Fibroblast of villous mesenchyme (primary cell): Measurements from ENCODE around the gene OR5T1. TPM values are rescaled to one million over a fixed set of nuclear protein-coding genes. Genes with fewer than 3 reads are reported as not detected.

Experiments
- DNase-seq: peaks from one replicate; pipeline ENCODE4 v3.0.0-alpha.2; 2010; ENCODE audit warnings: low read depth
- H3K4me3 ChIP-seq: 2 replicates; pipeline ENCODE4 v1.5.1; 2011; ENCODE audit warnings: low read depth, mild to moderate bottlenecking, low read length
- CTCF ChIP-seq: IDR thresholded peaks from 2 replicates; pipeline ENCODE4 v1.5.1; 2012; ENCODE audit warnings: low read depth, mild to moderate bottlenecking, low read length; ENCODE audit not compliant: insufficient read depth
- total RNA-seq: library from RNA; depleted of rRNA; stranded (reverse); fragments of >200 nt; gene quantifications from 2 replicates; pipeline ENCODE4 v1.2.3, GENCODE V29; 2012

The OR5T1 gene
- total RNA-seq, result not detected in 2 replicates

GRCh38 chr11:56273854-56274253 lies at the start of gene OR5T1:
Gene OR5T1, plus strand, starts transcription at chr11:56274154. Its CDS starts 1,485 bp downstream, at chr11:56275639.
- no peak for DNase-seq
- TF ChIP-seq CTCF, result no peak
- H3K4me3 ChIP-seq, result no peak within 1 kb of the TSS

GRCh38 chr11:56234155-56234554 lies 39.8 kb upstream of the OR5T1 start, which contains the start of gene OR5T2:
Gene OR5T2, minus strand, starts transcription at chr11:56234255. Its CDS starts 1,193 bp downstream, at chr11:56233062.
- no peak within 1 kb of the TSS for H3K4me3 ChIP-seq
- no peak for DNase-seq
- no peak for TF ChIP-seq CTCF

- no peak for DNase-seq
- H3K4me3 ChIP-seq, result no peak within 1 kb of the TSS
- no peak for TF ChIP-seq CTCF
These were observed 22.0 kb upstream of the OR5T1 start, which contains the start of gene OR5T3 for GRCh38 chr11:56251954-56252353. Gene OR5T3, plus strand, starts transcription at chr11:56252254. Its CDS starts 0 bp downstream, at chr11:56252254.

GRCh38 chr11:56271092-56271491 lies 2.9 kb upstream of the OR5T1 start:
- TF ChIP-seq CTCF, result no peak
- no peak for DNase-seq
- H3K4me3 ChIP-seq, result no peak overlapping the region

- DNase-seq, result no peak
- H3K4me3 ChIP-seq, result no peak within 1 kb of the TSS
- TF ChIP-seq CTCF, result no peak
These were observed 18.2 kb downstream of the OR5T1 start, which contains the start of gene OR8H1 for GRCh38 chr11:56292154-56292553. Gene OR8H1, minus strand, starts transcription at chr11:56292254. Its CDS starts 1,192 bp downstream, at chr11:56291062.

GRCh38 chr11:56296898-56297297 lies 22.9 kb downstream of the OR5T1 start:
- no peak for TF ChIP-seq CTCF
- H3K4me3 ChIP-seq, result no peak overlapping the region
- no peak for DNase-seq

- no peak for DNase-seq
- no peak overlapping the region for H3K4me3 ChIP-seq
These were observed 33.9 kb downstream of the OR5T1 start for GRCh38 chr11:56307836-56308235.

More at GRCh38 chr11:56307836-56308235, 33.9 kb downstream of the OR5T1 start:
- no peak for TF ChIP-seq CTCF
